Measurements from ENCODE around the gene PDHB. TPM values are rescaled to one million over a fixed set of nuclear protein-coding genes. Genes with fewer than 3 reads are reported as not detected.

PDHB gene
- total and polyA plus RNA-seq, 5 experiments from 2014 or later, result 60.2 to 120 (median 92.2) TPM

DNA sequence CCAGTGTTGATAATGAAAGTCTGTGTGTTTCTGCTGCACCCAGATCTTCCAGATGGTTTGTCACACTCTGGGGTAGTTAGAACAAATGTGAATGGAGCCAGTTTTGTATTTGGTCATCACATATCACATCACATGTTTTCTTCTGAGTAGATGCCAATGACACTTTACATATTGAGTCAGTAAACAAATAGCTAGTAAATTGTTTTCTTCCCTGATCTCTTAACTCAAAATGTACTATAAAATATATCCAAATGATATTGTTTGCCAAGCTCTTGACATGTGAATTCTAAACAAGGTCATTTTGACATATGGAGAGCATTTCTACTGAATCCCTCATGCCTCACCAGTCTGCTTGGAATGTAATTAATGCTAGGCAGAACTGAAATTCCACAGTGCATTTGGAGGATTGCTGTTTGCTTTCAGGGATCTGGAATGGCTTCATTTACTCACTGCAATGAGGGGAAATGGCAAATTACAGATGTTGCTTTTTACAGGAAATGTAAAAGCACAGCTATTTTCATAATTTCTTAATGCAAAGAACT is 45.0 kb downstream of the PDHB start:
- no peaks in the 10 kb centered on the region for H3K9me3 Mint-ChIP-seq

DNA sequence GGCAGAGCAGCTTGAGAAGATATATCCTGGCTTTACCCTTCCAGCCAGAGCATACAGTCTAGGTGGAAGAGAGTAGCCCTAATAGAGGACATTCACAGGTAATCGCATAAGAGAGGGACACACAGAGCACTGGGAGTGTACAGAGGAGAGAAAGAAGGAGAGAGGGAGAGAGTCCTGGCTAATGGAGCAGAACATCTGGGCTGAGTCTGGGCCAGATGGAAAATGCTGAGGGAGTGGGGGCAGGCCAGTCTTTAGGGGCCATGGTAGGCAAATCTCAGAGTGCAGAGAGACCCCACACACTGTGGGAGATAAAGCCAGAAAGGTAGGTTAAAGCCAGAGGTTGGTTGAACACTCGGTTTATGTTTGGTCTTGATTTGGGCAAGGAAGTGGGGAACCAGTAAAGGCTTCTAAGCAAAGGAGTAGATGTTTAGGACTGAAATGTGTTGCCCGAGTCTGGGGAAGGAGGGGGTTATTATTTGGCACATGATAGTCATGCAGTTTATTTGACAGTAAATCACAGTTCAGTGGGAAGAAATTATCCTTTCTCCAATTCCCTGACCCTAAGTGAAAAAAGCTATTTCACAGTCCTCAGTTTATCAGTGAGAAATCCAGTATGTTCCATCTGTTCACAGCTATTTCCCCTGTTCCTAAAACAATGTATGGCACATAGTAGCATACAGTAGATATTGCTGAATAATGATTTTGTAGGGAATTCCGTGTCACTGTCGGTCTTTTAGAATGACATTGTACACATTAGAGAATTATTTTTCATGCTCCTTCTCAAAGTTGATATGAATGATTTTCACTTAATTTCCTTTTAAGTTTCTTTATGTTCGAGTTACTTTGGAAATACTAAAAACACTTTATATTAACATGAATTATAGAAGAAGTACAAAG is 45.7 kb downstream of the PDHB start:
- Mint-ChIP-seq H3K27ac (peak overlapping the region in 4 of 10 donors; percentile 35 to 77 (median 62)), H3K9me3 (no peaks in the 10 kb centered on the region), H3K36me3 (peaks cover 0 to 53% (median 8%) of the 10 kb centered on the region in 3 donors), H3K4me1 (peaks cover 5 to 29% (median 6%) of the 10 kb centered on the region in 4 donors), H3K27me3 (no peaks in the 10 kb centered on the region), H3K4me3 (no peak overlapping the region)
- POLR2A ChIA-PET, result no interaction called here
- ATAC-seq (no peak), DNase-seq (no peak)

More for the DNA sequence above, 45.0 kb downstream of the PDHB start:
- POLR2A ChIA-PET, result no interaction called here
- Mint-ChIP-seq H3K27me3 (no peaks in the 10 kb centered on the region), H3K36me3 (peaks cover 0 to 48% (median 8%) of the 10 kb centered on the region in 3 donors), H3K4me3 (no peak overlapping the region), H3K27ac (no peak overlapping the region), H3K4me1 (peaks cover 5 to 29% (median 6%) of the 10 kb centered on the region in 4 donors)
- ATAC-seq, result no peak
- no peak for DNase-seq

DNA sequence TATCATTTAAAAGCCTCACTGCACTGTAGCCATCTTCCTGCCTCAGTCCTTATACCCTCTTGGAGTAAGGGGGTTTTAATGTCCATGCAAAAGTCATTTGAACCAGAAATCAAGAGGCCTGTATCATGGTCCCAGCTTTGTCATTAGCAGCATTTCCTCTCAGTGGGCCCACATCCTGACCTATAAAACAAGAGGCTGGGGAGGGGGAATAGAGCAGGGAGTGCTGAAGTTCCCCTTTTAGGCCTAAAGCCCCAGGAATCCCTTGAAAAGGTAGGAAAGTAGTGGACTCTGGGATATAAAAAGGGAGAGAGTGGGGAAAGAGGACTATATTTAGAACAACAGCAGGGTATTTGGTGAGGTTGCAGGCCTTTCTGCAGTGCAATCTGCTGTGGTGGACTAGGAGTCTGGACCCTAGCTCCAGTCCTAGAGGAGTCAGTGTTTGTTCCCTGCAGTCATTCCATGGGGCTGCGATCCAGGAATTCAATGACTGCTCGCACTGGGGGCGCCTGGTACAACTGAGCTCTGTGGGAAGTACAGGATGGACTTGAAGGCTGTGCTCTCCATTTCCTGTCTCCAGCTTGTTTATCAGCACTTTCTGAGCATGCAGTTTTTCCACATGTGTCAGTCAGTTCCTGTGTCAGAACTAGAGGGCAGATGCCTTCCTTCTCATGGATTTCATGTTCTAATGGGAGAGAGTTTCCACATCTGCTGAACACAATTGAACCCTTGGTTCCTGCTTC is 46.8 kb downstream of the PDHB start:
- no peaks in the 10 kb centered on the region for H3K9me3 Mint-ChIP-seq
- peak overlapping the region in 2 of 10 donors; percentile 65 to 77 for H3K27ac Mint-ChIP-seq
- DNase-seq, result no peak
- no peak for ATAC-seq
- peaks cover 0 to 51% (median 7%) of the 10 kb centered on the region in 3 donors for H3K36me3 Mint-ChIP-seq
- no peaks in the 10 kb centered on the region for H3K27me3 Mint-ChIP-seq
- POLR2A ChIA-PET, result interaction anchor here (0.5 kb wide), 1 partner anchor 26 kb away, joined by 3 read pairs; no protein-coding TSS in a partner anchor
- H3K4me3 Mint-ChIP-seq, result no peak overlapping the region
- peaks cover 4 to 29% (median 6%) of the 10 kb centered on the region in 4 donors for H3K4me1 Mint-ChIP-seq

DNA sequence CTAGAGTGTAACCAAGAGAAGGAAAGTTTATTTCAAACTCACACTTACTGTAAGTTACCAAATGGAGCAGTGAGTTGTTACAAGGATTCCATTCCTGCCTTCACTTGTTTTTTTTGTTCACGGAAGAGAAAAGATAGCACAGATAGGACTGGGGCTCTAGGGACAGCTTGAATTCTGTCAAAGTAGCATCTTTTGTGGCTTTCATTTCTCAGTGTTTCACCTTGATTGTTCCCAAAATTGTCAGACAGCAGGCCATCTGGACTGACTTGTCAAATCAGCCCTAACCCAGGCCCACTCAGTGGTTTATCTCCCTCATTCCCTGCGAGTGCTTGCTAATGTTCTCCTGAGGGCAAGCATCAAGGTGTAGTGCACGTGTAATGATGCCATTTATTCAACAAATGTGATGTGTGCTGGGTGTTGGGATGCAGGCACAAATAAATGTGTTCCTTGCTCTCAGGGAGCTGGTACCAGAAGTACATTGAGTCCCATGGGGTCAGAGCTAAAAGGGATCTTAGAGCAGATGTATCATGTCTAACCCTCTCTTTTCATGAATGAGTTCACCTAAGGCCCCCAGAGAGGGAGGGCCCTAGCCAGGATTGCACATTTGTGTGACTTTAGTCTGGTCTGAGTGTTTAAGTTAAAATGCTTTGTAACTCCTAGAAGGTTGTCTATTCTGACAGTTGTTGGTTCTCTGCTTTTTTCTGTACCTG is 49.1 kb downstream of the PDHB start:
- H3K4me3 Mint-ChIP-seq, result no peak overlapping the region
- H3K36me3 Mint-ChIP-seq, result peaks cover 0 to 41% (median 0%) of the 10 kb centered on the region in 3 donors
- peak overlapping the region in 1 of 10 donors; percentile 53 for H3K27ac Mint-ChIP-seq
- peaks cover 5 to 29% (median 8%) of the 10 kb centered on the region in 4 donors for H3K4me1 Mint-ChIP-seq
- no peaks in the 10 kb centered on the region for H3K9me3 Mint-ChIP-seq
- DNase-seq (no peak), ATAC-seq (no peak)
- H3K27me3 Mint-ChIP-seq, result no peaks in the 10 kb centered on the region
- POLR2A ChIA-PET, result no interaction called here

DNA sequence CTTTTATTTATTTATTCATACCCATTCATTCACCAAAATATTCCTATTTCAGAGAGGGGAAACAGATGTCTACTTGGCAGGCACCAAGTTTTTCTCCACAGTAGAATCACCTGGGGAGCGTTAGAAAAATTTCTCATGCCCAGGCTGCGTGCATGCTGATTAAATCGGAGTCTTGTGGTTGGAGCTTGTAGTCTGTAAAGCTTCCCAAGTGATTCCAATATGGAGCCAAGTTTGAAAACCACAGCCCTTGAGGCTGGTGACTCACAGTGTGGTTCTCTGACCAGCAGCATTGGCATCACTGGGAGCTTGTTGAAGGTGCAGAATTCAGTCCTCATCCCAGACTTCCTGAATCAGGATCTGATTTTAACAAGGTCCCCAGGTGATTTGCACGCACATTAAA is 49.7 kb downstream of the PDHB start:
- POLR2A ChIA-PET, result no interaction called here
- no peak overlapping the region for H3K27ac Mint-ChIP-seq

DNA sequence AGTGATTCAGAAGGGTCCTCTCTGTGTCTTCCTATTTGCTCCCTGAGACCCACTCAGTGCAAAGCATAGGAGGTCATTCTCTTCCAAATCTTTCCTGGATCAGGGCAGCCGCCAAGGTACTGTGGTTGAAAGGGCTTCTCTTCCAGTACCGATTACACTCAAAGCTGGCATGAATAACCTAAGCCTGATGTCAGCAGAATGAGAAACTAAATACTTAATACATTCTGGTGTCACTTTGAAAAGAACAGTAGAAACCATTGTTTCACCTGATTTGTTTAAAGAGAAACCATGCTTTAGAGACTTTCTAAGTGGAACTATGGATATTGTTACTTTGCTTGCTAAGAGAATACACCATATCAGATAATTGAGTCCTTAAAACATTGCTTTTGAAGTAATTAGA is 50.2 kb downstream of the PDHB start:
- H3K27ac Mint-ChIP-seq, result no peak overlapping the region
- H3K27me3 Mint-ChIP-seq, result no peaks in the 10 kb centered on the region
- peaks cover 5 to 22% (median 8%) of the 10 kb centered on the region in 4 donors for H3K4me1 Mint-ChIP-seq
- no peaks in the 10 kb centered on the region for H3K9me3 Mint-ChIP-seq
- no peak for ATAC-seq
- peaks cover 0 to 45% (median 0%) of the 10 kb centered on the region in 3 donors for H3K36me3 Mint-ChIP-seq
- POLR2A ChIA-PET, result no interaction called here
- DNase-seq, result no peak
- no peak overlapping the region for H3K4me3 Mint-ChIP-seq

More for the DNA sequence above, 49.7 kb downstream of the PDHB start:
- Mint-ChIP-seq H3K36me3 (peaks cover 0 to 45% (median 0%) of the 10 kb centered on the region in 3 donors), H3K4me1 (peaks cover 5 to 27% (median 8%) of the 10 kb centered on the region in 4 donors), H3K9me3 (no peaks in the 10 kb centered on the region), H3K4me3 (no peak overlapping the region), H3K27me3 (no peaks in the 10 kb centered on the region)
- DNase-seq (no peak), ATAC-seq (no peak)

DNA sequence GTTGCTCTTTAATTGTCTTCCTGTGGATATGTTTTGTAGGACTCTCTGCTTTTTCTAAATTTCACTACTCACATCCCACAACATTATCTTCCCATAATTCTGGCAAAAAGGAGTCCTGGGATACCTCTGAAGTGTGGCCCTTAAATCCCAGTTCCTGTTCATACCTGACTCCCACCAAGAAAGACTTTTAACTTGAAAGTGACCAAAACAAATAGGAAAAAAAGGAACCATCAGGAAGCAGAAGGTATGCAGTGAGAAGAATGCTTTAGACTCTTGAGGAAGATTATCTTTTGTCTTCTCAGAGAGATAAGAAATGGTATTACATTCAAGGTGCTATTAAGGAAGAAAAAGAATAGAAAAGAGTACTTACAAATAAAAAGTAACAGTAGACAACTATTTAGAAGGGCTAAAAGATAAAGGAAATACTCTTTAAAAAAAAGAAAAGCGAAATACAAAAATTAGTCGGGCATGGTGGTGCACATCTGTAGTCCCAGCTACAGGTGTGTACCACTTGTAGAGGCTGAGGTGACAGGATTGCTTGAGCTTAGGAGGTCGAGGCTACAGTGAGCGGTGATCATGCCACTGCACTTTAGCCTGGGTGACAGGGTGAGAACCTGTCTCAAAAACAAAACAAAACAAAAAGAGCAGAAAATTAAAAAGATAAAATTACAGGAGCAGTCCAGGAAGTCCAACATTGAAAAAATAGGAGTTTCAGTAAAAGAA is 54.1 kb downstream of the PDHB start:
- peak overlapping the region in 2 of 10 donors; percentile 4 to 35 for H3K27ac Mint-ChIP-seq

DNA sequence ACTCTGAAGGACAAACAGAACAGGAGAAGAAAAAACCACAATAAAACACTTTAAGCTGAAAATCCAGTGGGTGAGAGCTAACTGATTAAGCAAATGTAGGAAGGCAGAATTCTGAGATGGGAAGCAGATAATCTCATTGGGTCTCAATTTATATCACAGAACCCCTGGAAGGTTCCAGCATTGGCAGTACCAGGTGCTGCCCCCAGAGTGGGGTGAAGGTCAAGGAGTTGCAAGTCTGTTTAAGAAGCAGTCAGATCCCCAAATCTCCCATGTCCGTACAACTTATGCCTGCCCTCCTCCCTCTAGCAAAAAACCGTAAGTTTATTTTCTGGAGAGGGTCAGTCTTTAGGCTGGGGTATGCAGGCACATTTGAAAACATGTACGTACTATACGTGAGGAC is 55.9 kb downstream of the PDHB start:
- peaks cover 0 to 6% (median 3%) of the 10 kb centered on the region in 4 donors for H3K4me1 Mint-ChIP-seq
- DNase-seq (no peak), ATAC-seq (no peak)
- H3K27ac Mint-ChIP-seq, result no peak overlapping the region
- no peak overlapping the region for H3K4me3 Mint-ChIP-seq
- POLR2A ChIA-PET, result no interaction called here
- no peaks in the 10 kb centered on the region for H3K27me3 Mint-ChIP-seq
- H3K36me3 Mint-ChIP-seq, result peaks cover 0 to 28% (median 0%) of the 10 kb centered on the region in 3 donors
- H3K9me3 Mint-ChIP-seq, result no peaks in the 10 kb centered on the region

More for the DNA sequence above, 54.1 kb downstream of the PDHB start:
- H3K9me3 Mint-ChIP-seq, result no peaks in the 10 kb centered on the region
- peaks cover 0 to 28% (median 0%) of the 10 kb centered on the region in 3 donors for H3K36me3 Mint-ChIP-seq
- POLR2A ChIA-PET, result no interaction called here
- H3K4me1 Mint-ChIP-seq, result peaks cover 0 to 4% (median 3%) of the 10 kb centered on the region in 4 donors
- no peak for ATAC-seq
- H3K4me3 Mint-ChIP-seq, result no peak overlapping the region
- DNase-seq, result no peak
- H3K27me3 Mint-ChIP-seq, result no peaks in the 10 kb centered on the region

Other genes starting within 250 kb of the PDHB start
- under 1 TPM in 1 of 2 experiments, not detected in 1; 0.66 TPM for gene DNASE1L3, start 222.9 kb downstream of the PDHB start, total RNA-seq
- gene DNASE1L3, start 222.9 kb downstream of the PDHB start, polyA plus RNA-seq, result not detected
- gene ABHD6, start 196.0 kb downstream of the PDHB start, total RNA-seq, result 1 to 10 TPM; 6.0 to 6.1 TPM
- 1 to 10 TPM; 4.4 to 6.0 (median 5.4) TPM for gene ABHD6, start 196.0 kb downstream of the PDHB start, polyA plus RNA-seq
- gene RPP14, start 127.6 kb downstream of the PDHB start, total RNA-seq, result 10 to 100 TPM; 19.4 to 20.4 TPM
- 1 to 10 TPM; 7.5 to 8.5 (median 7.8) TPM for gene RPP14, start 127.6 kb downstream of the PDHB start, polyA plus RNA-seq
- 1 to 10 TPM; 6.4 to 8.6 TPM for gene HTD2, start 127.3 kb downstream of the PDHB start, total RNA-seq
- 10 to 100 TPM; 17.4 to 31.2 (median 23.7) TPM for gene HTD2, start 127.3 kb downstream of the PDHB start, polyA plus RNA-seq
- 10 to 100 TPM; 24.1 to 26.6 TPM for gene PXK, start 100.9 kb downstream of the PDHB start, total RNA-seq
- gene PXK, start 100.9 kb downstream of the PDHB start, polyA plus RNA-seq, result 10 to 100 TPM; 16.3 to 21.9 (median 21.0) TPM
- 10 to 100 TPM in 1 of 2 experiments, 1 to 10 TPM in 1; 9.8 to 10.3 TPM for gene KCTD6, start 58.3 kb upstream of the PDHB start, total RNA-seq
- 1 to 10 TPM; 5.5 to 8.8 (median 8.4) TPM for gene KCTD6, start 58.3 kb upstream of the PDHB start, polyA plus RNA-seq
- gene ACOX2, start 103.4 kb upstream of the PDHB start, total RNA-seq, result not detected
- not detected for gene ACOX2, start 103.4 kb upstream of the PDHB start, polyA plus RNA-seq
- gene FAM107A, start 143.6 kb upstream of the PDHB start, total RNA-seq, result not detected
- not detected for gene FAM107A, start 143.6 kb upstream of the PDHB start, polyA plus RNA-seq
- gene FAM3D, start 232.9 kb upstream of the PDHB start, total RNA-seq, result not detected
- gene FAM3D, start 232.9 kb upstream of the PDHB start, polyA plus RNA-seq, result not detected